ENCODE results near the gene AARS2.

The AARS2 gene

DNA sequence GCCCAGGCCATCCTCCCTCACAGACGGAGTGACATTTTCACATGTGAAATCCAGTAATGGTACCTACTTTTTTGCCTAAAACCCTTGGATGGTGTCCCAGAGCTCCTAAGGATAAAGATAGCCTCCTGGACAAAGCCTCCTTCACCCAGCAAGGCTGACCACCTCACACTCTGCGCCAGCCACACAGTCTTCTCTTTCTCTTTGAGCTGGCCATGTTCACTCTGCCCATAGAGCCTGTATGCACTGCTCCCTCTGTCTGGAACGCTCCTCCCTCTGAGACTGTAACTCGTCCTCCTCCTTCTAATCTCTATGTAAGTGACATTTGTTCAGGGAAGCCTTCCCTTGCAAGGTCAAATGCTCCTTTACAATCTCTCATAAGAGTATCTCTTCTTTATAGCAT is 28.3 kb downstream of the AARS2 start:
- H3K27me3 ChIP-seq (replicated peaks; ENCODE audit: control insufficient read depth, insufficient read depth, low read length), result peaks cover 88% of the 10 kb centered on the region
- H3K36me3 ChIP-seq (ENCODE audit: control insufficient read depth, insufficient read depth, low read length, severe bottlenecking), result no peaks in the 10 kb centered on the region
- no peak for DNase-seq (ENCODE audit: low read depth)
- no peaks in the 10 kb centered on the region for H3K9me3 ChIP-seq (ENCODE audit: control insufficient read depth, low read length)
- H3K4me1 ChIP-seq (ENCODE audit: control insufficient read depth, insufficient read depth, low read length), result no peaks in the 10 kb centered on the region
- H3K4me3 ChIP-seq (ENCODE audit: low read length), result no peak overlapping the region
- no peak overlapping the region for H3K9ac ChIP-seq (ENCODE audit: low read length)

- DNase-seq (ENCODE audit: low read depth), result no peak
- no peaks in the 10 kb centered on the region for H3K36me3 ChIP-seq (ENCODE audit: control insufficient read depth, insufficient read depth, low read length, severe bottlenecking)
- no peak overlapping the region for H3K4me3 ChIP-seq (ENCODE audit: low read length)
- H3K4me1 ChIP-seq (ENCODE audit: control insufficient read depth, insufficient read depth, low read length), result no peaks in the 10 kb centered on the region
- H3K9me3 ChIP-seq (ENCODE audit: control insufficient read depth, low read length), result no peaks in the 10 kb centered on the region
- H3K9ac ChIP-seq (ENCODE audit: low read length), result no peak overlapping the region
- peaks cover 87% of the 10 kb centered on the region for H3K27me3 ChIP-seq (replicated peaks; ENCODE audit: control insufficient read depth, insufficient read depth, low read length)
Observed at GRCh38 chr6:44284121-44284520, 29.0 kb downstream of the AARS2 start.

DNA sequence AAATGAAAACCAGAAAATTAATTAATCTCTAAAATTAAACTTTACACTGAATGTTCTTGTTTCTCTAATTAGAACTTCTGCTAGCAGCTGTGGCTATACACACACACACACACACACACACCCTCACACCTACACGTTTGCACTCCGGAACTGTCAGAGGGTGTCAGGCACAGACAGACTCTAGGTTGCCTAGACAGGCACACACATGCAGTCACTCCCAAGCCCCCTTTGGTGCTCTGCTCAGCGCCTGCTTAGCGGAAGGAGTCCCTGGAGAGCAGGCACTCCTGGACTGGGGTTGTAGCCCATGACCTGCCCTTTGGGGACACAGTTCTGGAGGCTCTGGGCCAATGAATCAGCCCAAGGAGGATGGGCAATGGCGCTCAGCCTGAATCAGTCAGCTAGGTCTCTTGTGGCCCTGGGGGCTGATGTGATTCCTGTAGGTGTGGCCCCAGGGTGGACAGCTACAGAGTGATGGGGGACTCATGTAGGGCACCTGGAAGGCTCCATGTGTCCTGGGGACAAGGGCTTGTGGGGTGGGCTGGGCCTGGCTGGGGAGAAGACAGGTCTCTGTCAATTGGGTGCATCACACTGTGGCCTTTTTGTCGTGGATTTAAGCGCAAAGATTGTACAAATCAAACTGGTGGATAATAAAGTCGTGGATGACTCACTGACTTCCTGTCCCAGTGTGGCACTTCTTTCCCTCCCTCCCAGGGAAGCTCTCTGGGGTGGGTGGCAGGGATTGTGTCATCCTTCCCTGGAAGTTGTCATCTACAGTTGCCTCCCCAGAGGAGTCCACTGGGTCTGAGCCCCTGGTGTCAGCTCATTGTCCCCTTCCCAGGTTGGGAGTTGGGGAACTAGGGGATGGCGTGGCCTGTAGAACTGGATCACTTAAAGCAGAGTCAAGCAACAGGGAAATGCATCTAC is 34.1 kb downstream of the AARS2 start:
- H3K4me3 ChIP-seq (ENCODE audit: low read length), result no peak overlapping the region
- no peak overlapping the region for H3K9ac ChIP-seq (ENCODE audit: low read length)
- peaks cover 81% of the 10 kb centered on the region for H3K27me3 ChIP-seq (replicated peaks; ENCODE audit: control insufficient read depth, insufficient read depth, low read length)
- no peaks in the 10 kb centered on the region for H3K9me3 ChIP-seq (ENCODE audit: control insufficient read depth, low read length)
- no peaks in the 10 kb centered on the region for H3K4me1 ChIP-seq (ENCODE audit: control insufficient read depth, insufficient read depth, low read length)
- no peak for DNase-seq (ENCODE audit: low read depth)
- no peaks in the 10 kb centered on the region for H3K36me3 ChIP-seq (ENCODE audit: control insufficient read depth, insufficient read depth, low read length, severe bottlenecking)

- no peaks in the 10 kb centered on the region for H3K36me3 ChIP-seq (ENCODE audit: control insufficient read depth, insufficient read depth, low read length, severe bottlenecking)
- peaks cover 79% of the 10 kb centered on the region for H3K27me3 ChIP-seq (replicated peaks; ENCODE audit: control insufficient read depth, insufficient read depth, low read length)
- H3K4me1 ChIP-seq (ENCODE audit: control insufficient read depth, insufficient read depth, low read length), result no peaks in the 10 kb centered on the region
- H3K4me3 ChIP-seq (ENCODE audit: low read length), result no peak overlapping the region
- H3K9me3 ChIP-seq (ENCODE audit: control insufficient read depth, low read length), result no peaks in the 10 kb centered on the region
- no peak for DNase-seq (ENCODE audit: low read depth)
- H3K9ac ChIP-seq (ENCODE audit: low read length), result no peak overlapping the region
Observed at GRCh38 chr6:44278315-44278714, 34.8 kb downstream of the AARS2 start.

DNA sequence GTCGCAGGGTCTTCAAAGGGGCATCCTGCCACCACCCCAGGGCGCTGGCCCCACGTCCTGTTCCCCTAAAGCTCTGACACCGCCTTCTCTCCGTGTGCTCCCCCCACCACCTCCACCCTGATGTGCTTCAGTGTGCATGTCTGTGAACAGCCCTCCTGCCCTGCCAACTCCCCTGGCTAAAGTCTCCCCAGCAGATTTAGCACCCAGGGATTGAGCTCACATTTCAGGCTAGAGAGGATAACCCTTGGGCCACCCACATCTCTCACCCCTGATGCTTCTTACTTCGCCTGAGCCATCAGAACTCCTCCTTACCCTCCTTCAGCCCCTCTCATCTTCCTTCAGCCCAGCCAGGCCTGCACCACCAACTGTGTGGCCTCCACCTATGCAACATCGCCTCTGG is 35.4 kb downstream of the AARS2 start:
- no peak overlapping the region for H3K9ac ChIP-seq (ENCODE audit: low read length)
- H3K27me3 ChIP-seq (replicated peaks; ENCODE audit: control insufficient read depth, insufficient read depth, low read length), result peaks cover 79% of the 10 kb centered on the region
- H3K36me3 ChIP-seq (ENCODE audit: control insufficient read depth, insufficient read depth, low read length, severe bottlenecking), result no peaks in the 10 kb centered on the region
- H3K4me1 ChIP-seq (ENCODE audit: control insufficient read depth, insufficient read depth, low read length), result no peaks in the 10 kb centered on the region
- H3K9me3 ChIP-seq (ENCODE audit: control insufficient read depth, low read length), result no peaks in the 10 kb centered on the region
- DNase-seq (ENCODE audit: low read depth), result no peak
- no peak overlapping the region for H3K4me3 ChIP-seq (ENCODE audit: low read length)

GRCh38 chr6:44276667-44277640 is 36.2 kb downstream of the AARS2 start:
- Histone ChIP-seq H3K9ac (ENCODE audit: low read length) (no peak overlapping the region), H3K27me3 (replicated peaks; ENCODE audit: control insufficient read depth, insufficient read depth, low read length) (peaks cover 80% of the 10 kb centered on the region), H3K36me3 (ENCODE audit: control insufficient read depth, insufficient read depth, low read length, severe bottlenecking) (no peaks in the 10 kb centered on the region), H3K4me1 (ENCODE audit: control insufficient read depth, insufficient read depth, low read length) (no peaks in the 10 kb centered on the region), H3K4me3 (ENCODE audit: low read length) (no peak overlapping the region), H3K9me3 (ENCODE audit: control insufficient read depth, low read length) (no peaks in the 10 kb centered on the region)
- DNase-seq (ENCODE audit: low read depth), result no peak

- H3K9ac ChIP-seq (ENCODE audit: low read length), result no peak overlapping the region
- H3K4me1 ChIP-seq (ENCODE audit: control insufficient read depth, insufficient read depth, low read length), result no peaks in the 10 kb centered on the region
- H3K4me3 ChIP-seq (ENCODE audit: low read length), result peak overlapping the region; percentile 53
- H3K9me3 ChIP-seq (ENCODE audit: control insufficient read depth, low read length), result no peaks in the 10 kb centered on the region
- no peaks in the 10 kb centered on the region for H3K36me3 ChIP-seq (ENCODE audit: control insufficient read depth, insufficient read depth, low read length, severe bottlenecking)
- no peak for DNase-seq (ENCODE audit: low read depth)
- peaks cover 82% of the 10 kb centered on the region for H3K27me3 ChIP-seq (replicated peaks; ENCODE audit: control insufficient read depth, insufficient read depth, low read length)
Observed at GRCh38 chr6:44275749-44276648, 37.1 kb downstream of the AARS2 start.

- no peak for DNase-seq (ENCODE audit: low read depth)
- Histone ChIP-seq H3K27me3 (replicated peaks; ENCODE audit: control insufficient read depth, insufficient read depth, low read length) (peaks cover 76% of the 10 kb centered on the region), H3K4me3 (ENCODE audit: low read length) (no peak overlapping the region)
Observed at GRCh38 chr6:44275271-44275748, 37.8 kb downstream of the AARS2 start.

DNA sequence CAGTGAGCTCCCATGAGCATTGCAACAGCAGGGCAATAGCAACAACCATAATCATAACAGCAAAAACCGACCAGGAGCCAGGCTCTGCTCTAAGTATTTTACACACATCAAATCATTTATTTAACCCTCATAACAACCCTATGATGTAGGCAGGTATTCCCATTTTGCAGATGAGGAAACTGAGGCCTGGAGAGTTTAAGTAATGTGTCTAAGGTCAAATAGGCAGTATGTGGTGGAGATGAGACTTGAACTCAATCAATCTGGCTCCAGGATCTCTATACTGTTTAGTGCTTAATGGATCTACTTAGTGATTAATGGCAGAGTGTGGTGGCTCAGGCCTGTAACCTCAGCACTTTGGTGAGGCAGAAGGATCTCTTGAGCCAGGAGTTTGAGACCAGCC is 39.5 kb downstream of the AARS2 start:
- H3K27me3 ChIP-seq (replicated peaks; ENCODE audit: control insufficient read depth, insufficient read depth, low read length), result peaks cover 80% of the 10 kb centered on the region
- H3K9me3 ChIP-seq (ENCODE audit: control insufficient read depth, low read length), result no peaks in the 10 kb centered on the region
- H3K4me1 ChIP-seq (ENCODE audit: control insufficient read depth, insufficient read depth, low read length), result no peaks in the 10 kb centered on the region
- no peaks in the 10 kb centered on the region for H3K36me3 ChIP-seq (ENCODE audit: control insufficient read depth, insufficient read depth, low read length, severe bottlenecking)
- no peak for DNase-seq (ENCODE audit: low read depth)
- H3K9ac ChIP-seq (ENCODE audit: low read length), result no peak overlapping the region
- H3K4me3 ChIP-seq (ENCODE audit: low read length), result no peak overlapping the region

More at GRCh38 chr6:44275271-44275748, 37.8 kb downstream of the AARS2 start:
- no peak overlapping the region for H3K9ac ChIP-seq (ENCODE audit: low read length)
- H3K4me1 ChIP-seq (ENCODE audit: control insufficient read depth, insufficient read depth, low read length), result no peaks in the 10 kb centered on the region
- no peaks in the 10 kb centered on the region for H3K9me3 ChIP-seq (ENCODE audit: control insufficient read depth, low read length)
- H3K36me3 ChIP-seq (ENCODE audit: control insufficient read depth, insufficient read depth, low read length, severe bottlenecking), result no peaks in the 10 kb centered on the region

- H3K27me3 ChIP-seq (replicated peaks; ENCODE audit: control insufficient read depth, insufficient read depth, low read length), result peaks cover 80% of the 10 kb centered on the region
- no peaks in the 10 kb centered on the region for H3K4me1 ChIP-seq (ENCODE audit: control insufficient read depth, insufficient read depth, low read length)
- no peak for DNase-seq (ENCODE audit: low read depth)
- H3K9ac ChIP-seq (ENCODE audit: low read length), result no peak overlapping the region
- no peaks in the 10 kb centered on the region for H3K36me3 ChIP-seq (ENCODE audit: control insufficient read depth, insufficient read depth, low read length, severe bottlenecking)
- H3K9me3 ChIP-seq (ENCODE audit: control insufficient read depth, low read length), result no peaks in the 10 kb centered on the region
- H3K4me3 ChIP-seq (ENCODE audit: low read length), result no peak overlapping the region
Observed at GRCh38 chr6:44272999-44273566, 40.1 kb downstream of the AARS2 start.

Measured in adipocyte (in vitro differentiated cells).